Measurements from ENCODE around the gene HTR4.

- TF ChIP-seq CTCF (conservative IDR thresholded peaks at IDR 0.05 in 1 of 2, IDR thresholded peaks at IDR 0.05 in 1 of 2; ENCODE audit: low read depth in 1 of 2, low read length in 2 of 2) (no peak), EZH2 (IDR thresholded peaks at IDR 0.05; ENCODE audit: low read length, missing control alignments) (no peak)
Measured at GRCh38 chr5:148465381-148466235, 188.7 kb downstream of the HTR4 start.
